ENCODE data around the gene PTDSS2. TPM values are rescaled to one million over a fixed set of nuclear protein-coding genes. Genes with fewer than 3 reads are reported as not detected.

PTDSS2 gene
- total and polyA plus RNA-seq, 2 of the 13 experiments (the other 11 are each of a cell fraction or from before 2014, with no cell fraction given), result 21.7 to 26.4 TPM

DNA sequence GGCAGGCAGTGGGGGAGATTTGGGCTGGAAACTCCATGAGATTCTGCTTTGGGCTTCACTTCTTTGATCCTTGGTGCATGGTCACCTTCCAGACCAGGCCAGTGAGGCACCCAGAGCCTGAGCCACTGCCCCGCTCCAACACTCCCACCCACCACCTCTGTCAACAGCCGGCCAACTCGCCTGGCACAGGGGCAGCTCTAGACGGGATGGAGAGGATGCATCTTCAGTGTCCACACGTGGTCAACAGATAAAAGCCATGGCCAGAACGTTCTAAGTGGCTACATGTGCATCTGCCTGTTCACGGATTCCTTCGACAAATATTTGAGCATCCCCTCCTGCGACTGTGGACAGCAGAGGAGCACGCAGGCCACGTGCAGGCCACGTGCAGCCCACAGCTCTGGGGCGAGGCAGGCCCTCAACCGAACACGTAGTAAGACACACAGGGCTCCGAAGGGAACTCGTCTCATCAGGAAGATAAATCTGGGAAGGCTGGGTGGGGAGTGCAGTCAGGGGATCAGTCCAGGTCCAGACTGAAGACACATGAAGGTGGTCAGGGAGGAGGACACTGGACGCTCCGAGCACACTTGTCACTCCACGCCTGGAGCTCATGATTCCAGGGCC lies 88.5 kb downstream of the PTDSS2 start (continued):
- TF ChIP-seq ZNF136 (CRISPR knock-in tag; IDR thresholded peaks at IDR 0.05; ENCODE audit: low read depth) (no peak), ZNF879 (CRISPR knock-in tag; IDR thresholded peaks at IDR 0.05) (0 out of 2 replicates have a peak, but pooled peaks have one; percentile 56), RXRB (CRISPR knock-in tag; IDR thresholded peaks at IDR 0.05; ENCODE audit: borderline replicate concordance) (0 out of 2 replicates have a peak, but pooled peaks have one; percentile 20), ZNF335 (CRISPR knock-in tag; IDR thresholded peaks at IDR 0.05) (0 out of 2 replicates have a peak, but pooled peaks have one; percentile 53), ZNF672 (CRISPR knock-in tag; IDR thresholded peaks at IDR 0.05) (no peak)
- TF ChIP-seq, protein P1, sequence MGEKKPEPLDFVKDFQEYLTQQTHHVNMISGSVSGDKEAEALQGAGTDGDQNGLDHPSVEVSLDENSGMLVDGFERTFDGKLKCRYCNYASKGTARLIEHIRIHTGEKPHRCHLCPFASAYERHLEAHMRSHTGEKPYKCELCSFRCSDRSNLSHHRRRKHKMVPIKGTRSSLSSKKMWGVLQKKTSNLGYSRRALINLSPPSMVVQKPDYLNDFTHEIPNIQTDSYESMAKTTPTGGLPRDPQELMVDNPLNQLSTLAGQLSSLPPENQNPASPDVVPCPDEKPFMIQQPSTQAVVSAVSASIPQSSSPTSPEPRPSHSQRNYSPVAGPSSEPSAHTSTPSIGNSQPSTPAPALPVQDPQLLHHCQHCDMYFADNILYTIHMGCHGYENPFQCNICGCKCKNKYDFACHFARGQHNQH (CRISPR knock-in tag; IDR thresholded peaks at IDR 0.05), result no peak
- TF ChIP-seq, protein P2, sequence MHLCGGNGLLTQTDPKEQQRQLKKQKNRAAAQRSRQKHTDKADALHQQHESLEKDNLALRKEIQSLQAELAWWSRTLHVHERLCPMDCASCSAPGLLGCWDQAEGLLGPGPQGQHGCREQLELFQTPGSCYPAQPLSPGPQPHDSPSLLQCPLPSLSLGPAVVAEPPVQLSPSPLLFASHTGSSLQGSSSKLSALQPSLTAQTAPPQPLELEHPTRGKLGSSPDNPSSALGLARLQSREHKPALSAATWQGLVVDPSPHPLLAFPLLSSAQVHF (CRISPR knock-in tag; IDR thresholded peaks at IDR 0.05), result no peak
- TF ChIP-seq, protein P3, sequence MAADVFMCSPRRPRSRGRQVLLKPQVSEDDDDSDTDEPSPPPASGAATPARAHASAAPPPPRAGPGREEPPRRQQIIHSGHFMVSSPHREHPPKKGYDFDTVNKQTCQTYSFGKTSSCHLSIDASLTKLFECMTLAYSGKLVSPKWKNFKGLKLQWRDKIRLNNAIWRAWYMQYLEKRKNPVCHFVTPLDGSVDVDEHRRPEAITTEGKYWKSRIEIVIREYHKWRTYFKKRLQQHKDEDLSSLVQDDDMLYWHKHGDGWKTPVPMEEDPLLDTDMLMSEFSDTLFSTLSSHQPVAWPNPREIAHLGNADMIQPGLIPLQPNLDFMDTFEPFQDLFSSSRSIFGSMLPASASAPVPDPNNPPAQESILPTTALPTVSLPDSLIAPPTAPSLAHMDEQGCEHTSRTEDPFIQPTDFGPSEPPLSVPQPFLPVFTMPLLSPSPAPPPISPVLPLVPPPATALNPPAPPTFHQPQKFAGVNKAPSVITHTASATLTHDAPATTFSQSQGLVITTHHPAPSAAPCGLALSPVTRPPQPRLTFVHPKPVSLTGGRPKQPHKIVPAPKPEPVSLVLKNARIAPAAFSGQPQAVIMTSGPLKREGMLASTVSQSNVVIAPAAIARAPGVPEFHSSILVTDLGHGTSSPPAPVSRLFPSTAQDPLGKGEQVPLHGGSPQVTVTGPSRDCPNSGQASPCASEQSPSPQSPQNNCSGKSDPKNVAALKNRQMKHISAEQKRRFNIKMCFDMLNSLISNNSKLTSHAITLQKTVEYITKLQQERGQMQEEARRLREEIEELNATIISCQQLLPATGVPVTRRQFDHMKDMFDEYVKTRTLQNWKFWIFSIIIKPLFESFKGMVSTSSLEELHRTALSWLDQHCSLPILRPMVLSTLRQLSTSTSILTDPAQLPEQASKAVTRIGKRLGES (CRISPR knock-in tag; IDR thresholded peaks at IDR 0.05; ENCODE audit: borderline replicate concordance), result no peak
- TF ChIP-seq, protein P4, sequence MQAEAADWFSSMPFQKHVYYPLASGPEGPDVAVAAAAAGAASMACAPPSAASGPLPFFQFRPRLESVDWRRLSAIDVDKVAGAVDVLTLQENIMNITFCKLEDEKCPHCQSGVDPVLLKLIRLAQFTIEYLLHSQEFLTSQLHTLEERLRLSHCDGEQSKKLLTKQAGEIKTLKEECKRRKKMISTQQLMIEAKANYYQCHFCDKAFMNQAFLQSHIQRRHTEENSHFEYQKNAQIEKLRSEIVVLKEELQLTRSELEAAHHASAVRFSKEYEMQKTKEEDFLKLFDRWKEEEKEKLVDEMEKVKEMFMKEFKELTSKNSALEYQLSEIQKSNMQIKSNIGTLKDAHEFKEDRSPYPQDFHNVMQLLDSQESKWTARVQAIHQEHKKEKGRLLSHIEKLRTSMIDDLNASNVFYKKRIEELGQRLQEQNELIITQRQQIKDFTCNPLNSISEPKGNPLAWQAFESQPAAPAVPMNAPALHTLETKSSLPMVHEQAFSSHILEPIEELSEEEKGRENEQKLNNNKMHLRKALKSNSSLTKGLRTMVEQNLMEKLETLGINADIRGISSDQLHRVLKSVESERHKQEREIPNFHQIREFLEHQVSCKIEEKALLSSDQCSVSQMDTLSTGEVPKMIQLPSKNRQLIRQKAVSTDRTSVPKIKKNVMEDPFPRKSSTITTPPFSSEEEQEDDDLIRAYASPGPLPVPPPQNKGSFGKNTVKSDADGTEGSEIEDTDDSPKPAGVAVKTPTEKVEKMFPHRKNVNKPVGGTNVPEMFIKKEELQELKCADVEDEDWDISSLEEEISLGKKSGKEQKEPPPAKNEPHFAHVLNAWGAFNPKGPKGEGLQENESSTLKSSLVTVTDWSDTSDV (CRISPR knock-in tag; IDR thresholded peaks at IDR 0.05), result 0 out of 2 replicates have a peak, but pooled peaks have one; percentile 56
- TF ChIP-seq, protein P5, sequence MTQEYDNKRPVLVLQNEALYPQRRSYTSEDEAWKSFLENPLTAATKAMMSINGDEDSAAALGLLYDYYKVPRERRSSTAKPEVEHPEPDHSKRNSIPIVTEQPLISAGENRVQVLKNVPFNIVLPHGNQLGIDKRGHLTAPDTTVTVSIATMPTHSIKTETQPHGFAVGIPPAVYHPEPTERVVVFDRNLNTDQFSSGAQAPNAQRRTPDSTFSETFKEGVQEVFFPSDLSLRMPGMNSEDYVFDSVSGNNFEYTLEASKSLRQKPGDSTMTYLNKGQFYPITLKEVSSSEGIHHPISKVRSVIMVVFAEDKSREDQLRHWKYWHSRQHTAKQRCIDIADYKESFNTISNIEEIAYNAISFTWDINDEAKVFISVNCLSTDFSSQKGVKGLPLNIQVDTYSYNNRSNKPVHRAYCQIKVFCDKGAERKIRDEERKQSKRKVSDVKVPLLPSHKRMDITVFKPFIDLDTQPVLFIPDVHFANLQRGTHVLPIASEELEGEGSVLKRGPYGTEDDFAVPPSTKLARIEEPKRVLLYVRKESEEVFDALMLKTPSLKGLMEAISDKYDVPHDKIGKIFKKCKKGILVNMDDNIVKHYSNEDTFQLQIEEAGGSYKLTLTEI (CRISPR knock-in tag; conservative IDR thresholded peaks at IDR 0.05), result no peak
